Measurements from ENCODE around the gene GRIK3.

GRCh38 chr1:36879613-36880012, 154.7 kb downstream of the GRIK3 start:
- no peak for TF ChIP-seq REST (IDR thresholded peaks at IDR 0.05; ENCODE audit: insufficient replicate concordance, low read depth)
- TF ChIP-seq CTCF (IDR thresholded peaks at IDR 0.05; ENCODE audit: insufficient read depth, low read length), result no peak
- TF ChIP-seq SPI1 (IDR thresholded peaks at IDR 0.05; ENCODE audit: borderline replicate concordance, low read depth), result no peak
- TF ChIP-seq POLR2AphosphoS5 (IDR thresholded peaks at IDR 0.05; ENCODE audit: low read depth), result no peak
- TF ChIP-seq GABPA (IDR thresholded peaks at IDR 0.05; ENCODE audit: low read depth), result no peak
